GM18517 (cell line): Measurements from ENCODE around the gene RHOXF1.
"Not testable (repeated sequence)": the region's sequence is repeated elsewhere in the genome, so short reads cannot be mapped to it uniquely, and the experiment has no call there.

Experiments
- ATAC-seq: cut with Tn5 transposase; IDR thresholded peaks from one replicate; pipeline ENCODE4 v1.9.1; 2021; ENCODE audit warnings: mild to moderate bottlenecking, moderate library complexity; ENCODE audit not compliant: unreplicated experiment

RHOXF1 gene

GRCh38 chrX:120115438-120115963, at the start of gene RHOXF1:
RHOXF1 (minus strand) TSS chrX:120115913; CDS start chrX:120115862, 51 bp downstream.
- ATAC-seq, result no peak

GRCh38 chrX:120159086-120159485, 43.4 kb upstream of the RHOXF1 start:
- not testable (repeated sequence) for ATAC-seq

- ATAC-seq, result not testable (repeated sequence)
Measured at GRCh38 chrX:120158313-120158712, 42.6 kb upstream of the RHOXF1 start, which contains the start of gene RHOXF2. RHOXF2 (plus strand) TSS chrX:120158613; CDS start chrX:120158751, 138 bp downstream.

GRCh38 chrX:120150109-120150744, 34.5 kb upstream of the RHOXF1 start:
- not testable (repeated sequence) for ATAC-seq

GRCh38 chrX:120147537-120147936, 31.8 kb upstream of the RHOXF1 start:
- no peak for ATAC-seq

- not testable (repeated sequence) for ATAC-seq
Measured at GRCh38 chrX:120146323-120146722, 30.6 kb upstream of the RHOXF1 start.

GRCh38 chrX:120145295-120145925, 29.7 kb upstream of the RHOXF1 start:
- no peak for ATAC-seq

GRCh38 chrX:120144178-120144844, 28.6 kb upstream of the RHOXF1 start:
- no peak for ATAC-seq

- no peak for ATAC-seq
Measured at GRCh38 chrX:120140293-120140981, 24.7 kb upstream of the RHOXF1 start.

GRCh38 chrX:120137439-120137838, 21.7 kb upstream of the RHOXF1 start:
- no peak for ATAC-seq

- ATAC-seq, result no peak
Measured at GRCh38 chrX:120136840-120137239, 21.1 kb upstream of the RHOXF1 start.

- no peak for ATAC-seq
Measured at GRCh38 chrX:120136128-120136527, 20.4 kb upstream of the RHOXF1 start.

- not testable (repeated sequence) for ATAC-seq
Measured at GRCh38 chrX:120128306-120128846, 12.7 kb upstream of the RHOXF1 start.

- no peak for ATAC-seq
Measured at GRCh38 chrX:120125444-120125843, 9.7 kb upstream of the RHOXF1 start.

GRCh38 chrX:120120223-120120622, 4.5 kb upstream of the RHOXF1 start:
- ATAC-seq, result no peak

GRCh38 chrX:120111611-120112010, 4.1 kb downstream of the RHOXF1 start:
- no peak for ATAC-seq

- ATAC-seq, result no peak
Measured at GRCh38 chrX:120109378-120109777, 6.3 kb downstream of the RHOXF1 start.

GRCh38 chrX:120104707-120105106, 11.0 kb downstream of the RHOXF1 start:
- ATAC-seq, result not testable (repeated sequence)

GRCh38 chrX:120101057-120101456, 14.7 kb downstream of the RHOXF1 start:
- not testable (repeated sequence) for ATAC-seq

GRCh38 chrX:120090208-120090607, 25.5 kb downstream of the RHOXF1 start:
- no peak for ATAC-seq
